A549 (cell line): ENCODE results near the gene WDR70. TPM values are rescaled to one million over a fixed set of nuclear protein-coding genes. Genes with fewer than 3 reads are reported as not detected.

Experiments
- ATAC-seq, 2 experiments: fragments of 200-7000 bp in 1 of 2; fragments of >200 bp in 1 of 2; cut with Nextera tagmentation in 1 of 2; cut with Tn5 transposase in 1 of 2; 3 replicates each; pipeline versions ENCODE4 v1.8.0 to v1.9.1; 2018 to 2020; ENCODE audit warnings: mild to moderate bottlenecking in 1 of 2, moderate library complexity in 1 of 2
- CTCF ChIA-PET: fragments of 300-600 bp; sonication (Branson Sonifier 250); formaldehyde crosslinking; extraction: SDS; loops from one replicate; lab custom pipeline; 2021; ENCODE audit warnings: antibody characterized with exemption, inconsistent platforms; lab: Yijun Ruan, JAX
- POLR2A ChIA-PET: fragments of 350-600 bp; formaldehyde crosslinking; extraction: SDS; loops from one replicate; lab custom pipeline; 2021; ENCODE audit warnings: antibody characterized with exemption, inconsistent platforms; lab: Yijun Ruan, JAX
- DNase-seq, 2 experiments: peaks; one replicate each; pipeline versions ENCODE4 v3.0.0 to v3.0.0-alpha.2; 2011 to 2016; ENCODE audit warnings: low read depth in 1 of 2, low spot score in 1 of 2
- FAIRE-seq: peaks from 2 replicates; lab custom pipeline; 2011; peaks lifted over from hg19 to GRCh38; lab: Jason Lieb, UNC
- H3K27ac ChIP-seq, 2 experiments: fragments of >200 bp; sonication (Bioruptor Twin); formaldehyde crosslinking; 3 replicates each; pipeline ENCODE4 v1.5.1; 2016 to 2017
- H3K4me1 ChIP-seq: fragments of >200 bp; sonication (Bioruptor Twin); formaldehyde crosslinking; 3 replicates; pipeline ENCODE4 v1.6.1; 2016
- H3K4me2 ChIP-seq: fragments of >200 bp; sonication (Bioruptor Twin); formaldehyde crosslinking; 3 replicates; pipeline ENCODE4 v1.6.1; 2016
- H3K4me3 ChIP-seq: fragments of >200 bp; sonication (Bioruptor Twin); formaldehyde crosslinking; 3 replicates; pipeline ENCODE4 v1.5.1; 2016
- H3K9me3 ChIP-seq: fragments of >200 bp; sonication (Bioruptor Twin); formaldehyde crosslinking; 3 replicates; pipeline ENCODE4 v1.6.1; 2016
- CBX2 ChIP-seq: fragments of 200-600 bp; sonication (generic); IDR thresholded peaks from 2 replicates; pipeline ENCODE4 v1.6.1; 2016; ENCODE audit warnings: low read depth, mild to moderate bottlenecking, borderline replicate concordance
- CBX8 ChIP-seq: fragments of 200-600 bp; sonication (generic); IDR thresholded peaks from 2 replicates; pipeline ENCODE4 v1.6.1; 2016
- CEBPB ChIP-seq, 2 experiments: fragments of >200 bp in 1 of 2; sonication (Bioruptor Twin) in 1 of 2; formaldehyde crosslinking in 1 of 2; IDR thresholded peaks; 2 replicates each; pipeline ENCODE4 v1.6.1; 2012 to 2016
- CHD4 ChIP-seq: fragments of 200-600 bp; sonication (generic); IDR thresholded peaks from 2 replicates; pipeline ENCODE4 v1.6.1; 2016; ENCODE audit warnings: antibody characterized with exemption, mild to moderate bottlenecking, borderline replicate concordance
- EHF ChIP-seq: fragments of 250-450 bp; sonication (Bioruptor Pico); IDR thresholded peaks from 2 replicates; pipeline ENCODE4 v1.5.0; 2020; ENCODE audit warnings: mild to moderate bottlenecking
- EHMT2 ChIP-seq: fragments of 200-600 bp; sonication (generic); IDR thresholded peaks from 2 replicates; pipeline ENCODE4 v1.6.1; 2016; ENCODE audit warnings: antibody characterized with exemption, low read depth, mild to moderate bottlenecking, moderate library complexity
- ESRRA ChIP-seq: fragments of 150-350 bp; IDR thresholded peaks from 2 replicates; pipeline ENCODE4 v1.6.1; 2014; ENCODE audit warnings: mild to moderate bottlenecking, low read length, borderline replicate concordance
- FOXS1 ChIP-seq: fragments of 250-450 bp; sonication (Bioruptor Pico); IDR thresholded peaks from 2 replicates; pipeline ENCODE4 v1.5.0; 2020; ENCODE audit warnings: mild to moderate bottlenecking, moderate library complexity
- HDAC2 ChIP-seq: fragments of 200-600 bp; sonication (generic); IDR thresholded peaks from 2 replicates; pipeline ENCODE4 v1.6.1; 2016
- HEYL ChIP-seq: fragments of 250-450 bp; sonication (Bioruptor Pico); IDR thresholded peaks from 2 replicates; pipeline ENCODE4 v1.8.0; 2021; ENCODE audit warnings: mild to moderate bottlenecking, moderate library complexity
- HOXB13 ChIP-seq: fragments of 250-450 bp; sonication (Bioruptor Pico); IDR thresholded peaks from 2 replicates; pipeline ENCODE4 v1.5.0; 2020; ENCODE audit warnings: low read depth, mild to moderate bottlenecking, moderate library complexity
- HOXB5 ChIP-seq: fragments of 250-450 bp; sonication (Bioruptor Pico); IDR thresholded peaks from 2 replicates; pipeline ENCODE4 v1.5.0; 2020; ENCODE audit warnings: mild to moderate bottlenecking, moderate library complexity
- JUNB ChIP-seq: fragments of >200 bp; sonication (Bioruptor Twin); formaldehyde crosslinking; IDR thresholded peaks from 2 replicates; pipeline ENCODE4 v1.6.1; 2016
- KDM5A ChIP-seq: fragments of 200-600 bp; sonication (generic); IDR thresholded peaks from 2 replicates; pipeline ENCODE4 v1.6.1; 2016; ENCODE audit warnings: antibody characterized with exemption, mild to moderate bottlenecking
- MAFK ChIP-seq: fragments of 450-650 bp; IDR thresholded peaks from 2 replicates; pipeline ENCODE4 v1.6.1; 2014; ENCODE audit not compliant: partially characterized antibody
- MAZ ChIP-seq: fragments of 150-350 bp; IDR thresholded peaks from 2 replicates; pipeline ENCODE4 v1.6.1; 2014; ENCODE audit warnings: antibody characterized with exemption, low read depth, low read length, borderline replicate concordance
- MYC ChIP-seq: IDR thresholded peaks from 2 replicates; pipeline ENCODE4 v1.6.1; 2012; ENCODE audit warnings: mild to moderate bottlenecking, inconsistent platforms, low read length, improper control_type of control experiment, borderline replicate concordance
- RAD21 ChIP-seq, 2 experiments: fragments of >200 bp in 1 of 2; sonication (Bioruptor Twin) in 1 of 2; formaldehyde crosslinking in 1 of 2; IDR thresholded peaks in 1 of 2; conservative IDR thresholded peaks in 1 of 2; 2 replicates in 1 of 2; 3 replicates in 1 of 2; pipeline ENCODE4 v1.6.1; 2012 to 2018; ENCODE audit warnings: inconsistent platforms in 1 of 2
- SMC3 ChIP-seq: fragments of >200 bp; sonication (Bioruptor Twin); formaldehyde crosslinking; IDR thresholded peaks from 3 replicates; pipeline ENCODE4 v1.6.1; 2018; ENCODE audit warnings: inconsistent platforms
- SREBF2 ChIP-seq: fragments of 450-650 bp; IDR thresholded peaks from 2 replicates; pipeline ENCODE4 v1.6.1; 2014; ENCODE audit warnings: mild to moderate bottlenecking, moderate library complexity
- TFCP2L1 ChIP-seq: fragments of 250-450 bp; sonication (Bioruptor Pico); IDR thresholded peaks from 2 replicates; pipeline ENCODE4 v1.5.0; 2021; ENCODE audit warnings: mild to moderate bottlenecking
- TP53 ChIP-seq: fragments of 250-450 bp; sonication (Bioruptor Pico); IDR thresholded peaks from 2 replicates; pipeline ENCODE4 v1.5.0; 2021; ENCODE audit warnings: mild to moderate bottlenecking, moderate library complexity
- ZSCAN20 ChIP-seq: fragments of 250-450 bp; sonication (Bioruptor Pico); IDR thresholded peaks from 2 replicates; pipeline ENCODE4 v1.8.0; 2022; ENCODE audit warnings: mild to moderate bottlenecking, moderate library complexity
- WGBS: methylation state at CpG from one replicate; pipeline ENCODE4 v1.1.6; 2017; ENCODE audit errors: missing lambda C conversion rate; 5-methylcytosine and 5-hydroxymethylcytosine counted together
- polyA plus RNA-seq, 4 experiments: library from polyadenylated mRNA; depleted of rRNA in 3 of 4; stranded (reverse); fragments of >200 nt; fragmentation: RNase III in 1 of 4; extraction: RNeasy Plus Mini Kit Qiagen cat#74134 plus additional on column Dnase treatment in 1 of 4; gene quantifications; 2 replicates in 3 of 4; 3 replicates in 1 of 4; pipeline ENCODE4 v1.2.3, GENCODE V29; 2011 to 2017
- TF ChIP-seq, protein P1 (sequence below): fragments of 250-450 bp; sonication (Bioruptor Pico); IDR thresholded peaks from 2 replicates; pipeline ENCODE4 v1.5.0; 2020; ENCODE audit warnings: low read depth, mild to moderate bottlenecking, moderate library complexity
- TF ChIP-seq, protein P2 (sequence below): fragments of >200 bp; sonication (Bioruptor Twin); formaldehyde crosslinking; IDR thresholded peaks from 3 replicates; pipeline ENCODE4 v1.6.1; 2016
- TF ChIP-seq, protein P3 (sequence below): fragments of >200 bp; sonication (Bioruptor Twin); formaldehyde crosslinking; IDR thresholded peaks from 2 replicates; pipeline ENCODE4 v1.6.1; 2016
- TF ChIP-seq, protein P4 (sequence below): fragments of >200 bp; sonication (Bioruptor Twin); formaldehyde crosslinking; IDR thresholded peaks from 3 replicates; pipeline ENCODE4 v1.5.1; 2016
- TF ChIP-seq, protein P5 (sequence below): IDR thresholded peaks from 2 replicates; pipeline ENCODE4 v1.6.1; 2012; ENCODE audit warnings: low read depth, borderline replicate concordance

Gene WDR70
- polyA plus RNA-seq, 2 of the 4 experiments (the other 2 are of a cell fraction), result 13.8 to 28.8 TPM

DNA sequence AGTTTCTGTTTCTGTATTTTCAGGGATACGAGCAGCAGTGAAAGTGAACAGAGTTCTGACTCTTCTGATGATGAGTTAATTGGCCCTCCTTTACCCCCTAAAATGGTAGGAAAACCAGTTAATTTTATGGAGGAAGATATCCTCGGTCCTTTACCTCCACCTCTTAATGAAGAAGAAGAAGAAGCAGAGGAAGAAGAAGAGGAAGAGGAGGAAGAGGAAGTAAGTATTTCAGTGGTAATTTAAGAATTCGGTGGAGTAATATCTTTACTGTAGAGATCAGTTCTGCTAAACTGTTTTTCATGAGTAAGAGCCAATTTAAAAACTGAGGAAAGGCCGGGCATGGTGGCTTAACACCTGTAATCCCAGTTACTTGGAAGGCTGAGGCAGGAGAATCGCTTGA is 17.2 kb downstream of the WDR70 start:
- H3K9me3 ChIP-seq, result no peaks in the 10 kb centered on the region
- POLR2A ChIA-PET, result no interaction called here
- TF ChIP-seq MYC, result no peak
- TF ChIP-seq, protein P1, sequence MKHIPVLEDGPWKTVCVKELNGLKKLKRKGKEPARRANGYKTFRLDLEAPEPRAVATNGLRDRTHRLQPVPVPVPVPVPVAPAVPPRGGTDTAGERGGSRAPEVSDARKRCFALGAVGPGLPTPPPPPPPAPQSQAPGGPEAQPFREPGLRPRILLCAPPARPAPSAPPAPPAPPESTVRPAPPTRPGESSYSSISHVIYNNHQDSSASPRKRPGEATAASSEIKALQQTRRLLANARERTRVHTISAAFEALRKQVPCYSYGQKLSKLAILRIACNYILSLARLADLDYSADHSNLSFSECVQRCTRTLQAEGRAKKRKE (CRISPR knock-in tag), result no peak
- TF ChIP-seq FOXS1 (CRISPR knock-in tag), result no peak
- no peak for TF ChIP-seq TFCP2L1 (CRISPR knock-in tag)
- TF ChIP-seq CHD4, result no peak
- TF ChIP-seq SREBF2, result no peak
- no peak for TF ChIP-seq CBX2
- no peak for TF ChIP-seq JUNB
- TF ChIP-seq ESRRA, result no peak
- no peak for TF ChIP-seq TP53 (CRISPR knock-in tag)
- TF ChIP-seq HOXB5 (CRISPR knock-in tag), result no peak
- no peak for TF ChIP-seq RAD21 (conservative IDR thresholded peaks at IDR 0.05 in 1 of 2, IDR thresholded peaks at IDR 0.05 in 1 of 2)
- TF ChIP-seq MAZ, result no peak
- TF ChIP-seq EHF, result no peak
- TF ChIP-seq KDM5A, result no peak
- no peak for TF ChIP-seq HOXB13 (CRISPR knock-in tag)
- no peak for TF ChIP-seq CBX8
- TF ChIP-seq ZSCAN20 (CRISPR knock-in tag), result no peak
- TF ChIP-seq, protein P2, sequence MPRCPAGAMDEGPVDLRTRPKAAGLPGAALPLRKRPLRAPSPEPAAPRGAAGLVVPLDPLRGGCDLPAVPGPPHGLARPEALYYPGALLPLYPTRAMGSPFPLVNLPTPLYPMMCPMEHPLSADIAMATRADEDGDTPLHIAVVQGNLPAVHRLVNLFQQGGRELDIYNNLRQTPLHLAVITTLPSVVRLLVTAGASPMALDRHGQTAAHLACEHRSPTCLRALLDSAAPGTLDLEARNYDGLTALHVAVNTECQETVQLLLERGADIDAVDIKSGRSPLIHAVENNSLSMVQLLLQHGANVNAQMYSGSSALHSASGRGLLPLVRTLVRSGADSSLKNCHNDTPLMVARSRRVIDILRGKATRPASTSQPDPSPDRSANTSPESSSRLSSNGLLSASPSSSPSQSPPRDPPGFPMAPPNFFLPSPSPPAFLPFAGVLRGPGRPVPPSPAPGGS, result no peak
- TF ChIP-seq, protein P3, sequence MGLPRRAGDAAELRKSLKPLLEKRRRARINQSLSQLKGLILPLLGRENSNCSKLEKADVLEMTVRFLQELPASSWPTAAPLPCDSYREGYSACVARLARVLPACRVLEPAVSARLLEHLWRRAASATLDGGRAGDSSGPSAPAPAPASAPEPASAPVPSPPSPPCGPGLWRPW, result no peak
- TF ChIP-seq, all 56 proteins: peak for 0
- Histone ChIP-seq H3K4me2 (no peak overlapping the region), H3K4me3 (no peak overlapping the region), H3K4me1 (no peaks in the 10 kb centered on the region), H3K27ac (no peak overlapping the region)
- FAIRE-seq (no peak), ATAC-seq (no peak), DNase-seq (no peak)
- CTCF ChIA-PET, result no interaction called here
- 84% methylated on average over 5 of the region's 5 CpGs for WGBS

DNA sequence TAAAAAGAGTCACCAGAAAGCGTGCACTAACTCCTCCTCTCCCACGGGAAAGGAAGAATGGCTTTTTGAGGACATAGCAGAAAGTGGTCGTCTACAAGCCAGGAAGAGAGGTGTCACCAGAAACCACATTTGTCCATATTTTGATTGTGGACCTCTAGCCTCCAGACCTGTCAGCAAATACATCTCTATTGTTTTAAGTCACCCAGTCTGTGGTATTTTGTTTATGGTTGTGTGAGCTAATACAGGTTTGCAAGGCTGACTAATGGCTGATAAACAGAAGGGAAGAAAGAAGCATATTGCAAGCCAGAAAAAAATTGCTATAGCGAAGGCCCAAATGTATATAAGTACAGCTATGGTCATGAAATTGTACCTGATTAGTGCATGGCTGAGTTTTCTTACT is 21.4 kb downstream of the WDR70 start:
- DNase-seq (no peak), ATAC-seq (no peak), FAIRE-seq (no peak)
- 90% methylated on average over 4 of the region's 4 CpGs for WGBS
- Histone ChIP-seq H3K4me3 (no peak overlapping the region), H3K4me1 (no peaks in the 10 kb centered on the region), H3K4me2 (no peak overlapping the region), H3K27ac (no peak overlapping the region), H3K9me3 (no peaks in the 10 kb centered on the region)
- TF ChIP-seq EHMT2 (no peak), TFCP2L1 (CRISPR knock-in tag) (no peak), JUNB (no peak), CBX8 (no peak), CEBPB (IDR thresholded peaks at IDR 0.05) (no peak), HEYL (CRISPR knock-in tag) (no peak), SMC3 (no peak), HDAC2 (no peak), MAFK (no peak)
- TF ChIP-seq, protein P4, sequence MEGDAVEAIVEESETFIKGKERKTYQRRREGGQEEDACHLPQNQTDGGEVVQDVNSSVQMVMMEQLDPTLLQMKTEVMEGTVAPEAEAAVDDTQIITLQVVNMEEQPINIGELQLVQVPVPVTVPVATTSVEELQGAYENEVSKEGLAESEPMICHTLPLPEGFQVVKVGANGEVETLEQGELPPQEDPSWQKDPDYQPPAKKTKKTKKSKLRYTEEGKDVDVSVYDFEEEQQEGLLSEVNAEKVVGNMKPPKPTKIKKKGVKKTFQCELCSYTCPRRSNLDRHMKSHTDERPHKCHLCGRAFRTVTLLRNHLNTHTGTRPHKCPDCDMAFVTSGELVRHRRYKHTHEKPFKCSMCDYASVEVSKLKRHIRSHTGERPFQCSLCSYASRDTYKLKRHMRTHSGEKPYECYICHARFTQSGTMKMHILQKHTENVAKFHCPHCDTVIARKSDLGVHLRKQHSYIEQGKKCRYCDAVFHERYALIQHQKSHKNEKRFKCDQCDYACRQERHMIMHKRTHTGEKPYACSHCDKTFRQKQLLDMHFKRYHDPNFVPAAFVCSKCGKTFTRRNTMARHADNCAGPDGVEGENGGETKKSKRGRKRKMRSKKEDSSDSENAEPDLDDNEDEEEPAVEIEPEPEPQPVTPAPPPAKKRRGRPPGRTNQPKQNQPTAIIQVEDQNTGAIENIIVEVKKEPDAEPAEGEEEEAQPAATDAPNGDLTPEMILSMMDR, result no peak
- TF ChIP-seq, protein P5, sequence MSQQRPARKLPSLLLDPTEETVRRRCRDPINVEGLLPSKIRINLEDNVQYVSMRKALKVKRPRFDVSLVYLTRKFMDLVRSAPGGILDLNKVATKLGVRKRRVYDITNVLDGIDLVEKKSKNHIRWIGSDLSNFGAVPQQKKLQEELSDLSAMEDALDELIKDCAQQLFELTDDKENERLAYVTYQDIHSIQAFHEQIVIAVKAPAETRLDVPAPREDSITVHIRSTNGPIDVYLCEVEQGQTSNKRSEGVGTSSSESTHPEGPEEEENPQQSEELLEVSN, result no peak
- POLR2A ChIA-PET, result no interaction called here
- CTCF ChIA-PET, result interaction anchor here (5.9 kb wide), 1 partner anchor 12 kb away, joined by 23 read pairs; no protein-coding TSS in a partner anchor
